ENCODE data around the gene GALNTL6. TPM values are rescaled to one million over a fixed set of nuclear protein-coding genes. Genes with fewer than 3 reads are reported as not detected.

GALNTL6 gene
- total RNA-seq, 2 donors from 2014 or later, result 0.92 to 3.8 TPM

- Histone ChIP-seq H3K4me3 (no peak overlapping the region), H3K27me3 (replicated peaks; ENCODE audit: insufficient read depth) (no peaks in the 10 kb centered on the region), H3K9me3 (no peaks in the 10 kb centered on the region), H3K36me3 (no peaks in the 10 kb centered on the region), H3K4me1 (ENCODE audit: control insufficient read depth in 1 of 2, low read depth in 2 of 2) (no peaks in the 10 kb centered on the region), H3K27ac (no peak overlapping the region)
- no peak for DNase-seq (ENCODE audit: low spot score)
- no peak for ATAC-seq (ENCODE audit: insufficient number of reproducible peaks, low FRiP score, low read depth)
- TF ChIP-seq, protein P1, sequence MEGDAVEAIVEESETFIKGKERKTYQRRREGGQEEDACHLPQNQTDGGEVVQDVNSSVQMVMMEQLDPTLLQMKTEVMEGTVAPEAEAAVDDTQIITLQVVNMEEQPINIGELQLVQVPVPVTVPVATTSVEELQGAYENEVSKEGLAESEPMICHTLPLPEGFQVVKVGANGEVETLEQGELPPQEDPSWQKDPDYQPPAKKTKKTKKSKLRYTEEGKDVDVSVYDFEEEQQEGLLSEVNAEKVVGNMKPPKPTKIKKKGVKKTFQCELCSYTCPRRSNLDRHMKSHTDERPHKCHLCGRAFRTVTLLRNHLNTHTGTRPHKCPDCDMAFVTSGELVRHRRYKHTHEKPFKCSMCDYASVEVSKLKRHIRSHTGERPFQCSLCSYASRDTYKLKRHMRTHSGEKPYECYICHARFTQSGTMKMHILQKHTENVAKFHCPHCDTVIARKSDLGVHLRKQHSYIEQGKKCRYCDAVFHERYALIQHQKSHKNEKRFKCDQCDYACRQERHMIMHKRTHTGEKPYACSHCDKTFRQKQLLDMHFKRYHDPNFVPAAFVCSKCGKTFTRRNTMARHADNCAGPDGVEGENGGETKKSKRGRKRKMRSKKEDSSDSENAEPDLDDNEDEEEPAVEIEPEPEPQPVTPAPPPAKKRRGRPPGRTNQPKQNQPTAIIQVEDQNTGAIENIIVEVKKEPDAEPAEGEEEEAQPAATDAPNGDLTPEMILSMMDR (IDR thresholded peaks at IDR 0.05), result no peak
These were observed 19.5 kb upstream of the GALNTL6 start for GRCh38 chr4:171793723-171794122.

GRCh38 chr4:171794528-171794927 is 18.7 kb upstream of the GALNTL6 start:
- no peaks in the 10 kb centered on the region for H3K9me3 ChIP-seq
- H3K27ac ChIP-seq, result no peak overlapping the region
- no peak for DNase-seq (ENCODE audit: low spot score)
- no peaks in the 10 kb centered on the region for H3K4me1 ChIP-seq (ENCODE audit: control insufficient read depth in 1 of 2, low read depth in 2 of 2)
- TF ChIP-seq, protein P1 (IDR thresholded peaks at IDR 0.05), result no peak
- no peaks in the 10 kb centered on the region for H3K36me3 ChIP-seq
- ATAC-seq (ENCODE audit: insufficient number of reproducible peaks, low FRiP score, low read depth), result no peak
- H3K27me3 ChIP-seq (replicated peaks; ENCODE audit: insufficient read depth), result no peaks in the 10 kb centered on the region
- no peak overlapping the region for H3K4me3 ChIP-seq

- Histone ChIP-seq H3K9me3 (no peaks in the 10 kb centered on the region), H3K4me3 (no peak overlapping the region), H3K27me3 (replicated peaks; ENCODE audit: insufficient read depth) (no peaks in the 10 kb centered on the region), H3K27ac (no peak overlapping the region), H3K4me1 (ENCODE audit: control insufficient read depth in 1 of 2, low read depth in 2 of 2) (no peaks in the 10 kb centered on the region), H3K36me3 (no peaks in the 10 kb centered on the region)
- TF ChIP-seq, protein P1 (IDR thresholded peaks at IDR 0.05), result no peak
- no peak for DNase-seq (ENCODE audit: low spot score)
- ATAC-seq (ENCODE audit: insufficient number of reproducible peaks, low FRiP score, low read depth), result no peak
These were observed 3.4 kb upstream of the GALNTL6 start for GRCh38 chr4:171809854-171810253.

DNA sequence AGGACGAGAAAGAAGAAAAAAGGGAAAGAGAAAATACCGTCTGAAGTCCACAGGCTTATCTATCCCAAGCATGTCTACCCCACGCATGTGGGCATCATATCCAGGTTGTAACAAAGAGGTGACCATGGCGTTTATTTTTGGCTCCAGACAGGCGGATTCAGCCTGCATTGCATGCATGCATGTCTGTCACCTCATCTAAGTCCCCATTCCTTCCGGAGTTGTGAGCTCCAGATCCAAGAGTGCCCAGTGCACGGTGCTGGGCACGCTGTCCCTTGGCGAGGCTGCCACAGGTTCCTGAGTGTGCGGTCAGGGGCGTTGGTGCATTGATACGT is 905 bp upstream of the GALNTL6 start:
- Histone ChIP-seq H3K36me3 (no peaks in the 10 kb centered on the region), H3K9me3 (no peaks in the 10 kb centered on the region), H3K4me3 (peak overlapping the region; percentile 75), H3K27ac (no peak overlapping the region), H3K27me3 (replicated peaks; ENCODE audit: insufficient read depth) (no peaks in the 10 kb centered on the region), H3K4me1 (ENCODE audit: control insufficient read depth in 1 of 2, low read depth in 2 of 2) (no peaks in the 10 kb centered on the region)
- no peak for DNase-seq (ENCODE audit: low spot score)
- TF ChIP-seq, protein P1 (IDR thresholded peaks at IDR 0.05), result no peak
- no peak for ATAC-seq (ENCODE audit: insufficient number of reproducible peaks, low FRiP score, low read depth)

DNA sequence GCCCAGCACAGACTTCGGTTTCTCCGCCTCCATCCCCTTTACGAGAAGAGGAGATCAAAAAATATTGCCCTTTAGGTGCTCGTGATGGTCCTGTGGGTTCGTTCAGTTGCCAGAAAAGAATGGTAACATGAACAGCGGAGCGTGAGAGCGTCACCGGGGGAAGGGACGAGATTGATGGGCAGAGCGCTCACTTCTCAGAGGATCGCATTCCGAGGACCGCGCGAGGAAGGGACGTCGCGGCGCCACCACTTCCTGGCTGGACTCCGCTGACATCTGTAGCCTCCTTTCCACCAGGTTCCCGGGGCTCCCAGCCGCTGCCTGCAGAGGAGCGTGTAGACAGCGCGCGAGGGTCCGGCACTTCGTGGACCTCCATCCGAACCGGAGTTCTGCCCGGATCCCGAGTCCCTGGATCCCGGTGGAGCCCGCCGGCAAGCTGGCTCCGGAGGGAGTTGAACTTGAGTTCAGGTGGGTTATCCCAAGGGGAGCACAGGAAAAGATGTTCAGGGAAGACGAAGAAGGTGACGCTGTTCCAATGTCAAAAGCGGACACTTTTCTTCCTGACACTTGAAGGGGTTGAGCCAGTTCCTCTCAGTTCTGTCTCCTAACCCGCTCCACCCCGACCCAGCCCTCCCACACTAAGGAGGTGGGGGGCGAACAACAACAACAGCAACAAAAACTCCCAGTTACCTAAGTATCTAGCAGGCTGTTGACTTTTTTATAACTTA is 484 bp downstream of the GALNTL6 start:
- no peaks in the 10 kb centered on the region for H3K27me3 ChIP-seq (replicated peaks; ENCODE audit: insufficient read depth)
- DNase-seq (ENCODE audit: low spot score), result no peak
- H3K36me3 ChIP-seq, result no peaks in the 10 kb centered on the region
- no peaks in the 10 kb centered on the region for H3K4me1 ChIP-seq (ENCODE audit: control insufficient read depth in 1 of 2, low read depth in 2 of 2)
- H3K9me3 ChIP-seq, result no peaks in the 10 kb centered on the region
- TF ChIP-seq, protein P1 (IDR thresholded peaks at IDR 0.05), result no peak
- ATAC-seq (ENCODE audit: insufficient number of reproducible peaks, low FRiP score, low read depth), result no peak
- no peak overlapping the region for H3K27ac ChIP-seq
- peak overlapping the region; percentile 75 for H3K4me3 ChIP-seq

Data from thoracic aorta (tissue), 2 donors.